ENCODE data around the gene SNX18. TPM values are rescaled to one million over a fixed set of nuclear protein-coding genes. Genes with fewer than 3 reads are reported as not detected.
"Not testable (repeated sequence)": the region's sequence is repeated elsewhere in the genome, so short reads cannot be mapped to it uniquely, and the experiment has no call there.

Gene SNX18
- polyA plus RNA-seq, 1 donor (not counting 4 experiments of a cell fraction or from before 2014, with no cell fraction given), result 7.4 TPM

- dilution Hi-C loops (cut with MboI; ENCODE audit: extremely low pct_ligation_motif_present, low sequenced_read_pairs); H3K27ac ChIP-seq (ENCODE audit: control insufficient read depth, insufficient read depth, low read length): not testable (repeated sequence)
Observed at GRCh38 chr5:54536861-54537260, 19.3 kb downstream of the SNX18 start.

GRCh38 chr5:54537725-54538124, 20.2 kb downstream of the SNX18 start:
- no peak for DNase-seq (ENCODE audit: low read depth, low spot score)
- TF ChIP-seq CTCF (optimal IDR thresholded peaks at IDR 0.05 in 1 of 3, IDR thresholded peaks at IDR 0.05 in 1 of 3, conservative IDR thresholded peaks at IDR 0.05 in 1 of 3; ENCODE audit: extremely low read depth in 1 of 3, insufficient read depth in 2 of 3, low read length in 3 of 3) (no peak), EZH2 (IDR thresholded peaks at IDR 0.05; ENCODE audit: low read length) (no peak)
- Histone ChIP-seq H2AFZ (ENCODE audit: control insufficient read depth, low read length) (no peak overlapping the region), H3K9me1 (ENCODE audit: control insufficient read depth, extremely low read depth, insufficient read depth, low read length) (no peaks in the 10 kb centered on the region), H3K4me1 (ENCODE audit: control insufficient read depth, extremely low read depth, insufficient read depth, low read length) (no peaks in the 10 kb centered on the region), H3K4me2 (ENCODE audit: control insufficient read depth, extremely low read depth, insufficient read depth, low read depth, low read length) (no peak overlapping the region), H3K36me3 (ENCODE audit: control insufficient read depth in 2 of 2, extremely low read depth in 1 of 2, insufficient read depth in 2 of 2, low read length in 2 of 2) (no peaks in the 10 kb centered on the region), H4K20me1 (ENCODE audit: control insufficient read depth, extremely low read depth, insufficient read depth, low read length) (no peaks in the 10 kb centered on the region), H3K79me2 (ENCODE audit: control insufficient read depth, insufficient read depth, low read length) (peaks cover 5% of the 10 kb centered on the region), H3K27ac (ENCODE audit: control insufficient read depth, insufficient read depth, low read length) (no peak overlapping the region), H3K4me3 (ENCODE audit: control insufficient read depth in 2 of 3, extremely low read depth in 1 of 3, insufficient read depth in 2 of 3, low read depth in 1 of 3, low read length in 3 of 3) (no peak overlapping the region), H3K27me3 (ENCODE audit: control insufficient read depth, extremely low read depth, insufficient read depth, low read length) (no peaks in the 10 kb centered on the region), H3K9ac (ENCODE audit: control insufficient read depth, extremely low read depth, insufficient read depth, low read length) (no peak overlapping the region), H3K9me3 (ENCODE audit: control insufficient read depth, low read depth, low read length) (no peaks in the 10 kb centered on the region)
- FAIRE-seq, result no peak
- dilution Hi-C loops (cut with MboI; ENCODE audit: extremely low pct_ligation_motif_present, low sequenced_read_pairs), result no loop called here

More at GRCh38 chr5:54536861-54537260, 19.3 kb downstream of the SNX18 start:
- not testable (repeated sequence) for H3K4me1 ChIP-seq (ENCODE audit: control insufficient read depth, extremely low read depth, insufficient read depth, low read length); H3K4me3 ChIP-seq (ENCODE audit: control insufficient read depth in 2 of 3, extremely low read depth in 1 of 3, insufficient read depth in 2 of 3, low read depth in 1 of 3, low read length in 3 of 3); H3K79me2 ChIP-seq (ENCODE audit: control insufficient read depth, insufficient read depth, low read length); H3K9ac ChIP-seq (ENCODE audit: control insufficient read depth, extremely low read depth, insufficient read depth, low read length); H2AFZ ChIP-seq (ENCODE audit: control insufficient read depth, low read length); H3K27me3 ChIP-seq (ENCODE audit: control insufficient read depth, extremely low read depth, insufficient read depth, low read length); FAIRE-seq; DNase-seq (ENCODE audit: low read depth, low spot score); H3K36me3 ChIP-seq (ENCODE audit: control insufficient read depth in 2 of 2, extremely low read depth in 1 of 2, insufficient read depth in 2 of 2, low read length in 2 of 2); H3K9me3 ChIP-seq (ENCODE audit: control insufficient read depth, low read depth, low read length); H3K4me2 ChIP-seq (ENCODE audit: control insufficient read depth, extremely low read depth, insufficient read depth, low read depth, low read length); H4K20me1 ChIP-seq (ENCODE audit: control insufficient read depth, extremely low read depth, insufficient read depth, low read length); H3K9me1 ChIP-seq (ENCODE audit: control insufficient read depth, extremely low read depth, insufficient read depth, low read length)

GRCh38 chr5:54538156-54538555, 20.6 kb downstream of the SNX18 start:
- Histone ChIP-seq H3K9me1 (ENCODE audit: control insufficient read depth, extremely low read depth, insufficient read depth, low read length) (no peaks in the 10 kb centered on the region), H3K9me3 (ENCODE audit: control insufficient read depth, low read depth, low read length) (no peaks in the 10 kb centered on the region), H3K79me2 (ENCODE audit: control insufficient read depth, insufficient read depth, low read length) (peaks cover 5% of the 10 kb centered on the region), H3K27me3 (ENCODE audit: control insufficient read depth, extremely low read depth, insufficient read depth, low read length) (no peaks in the 10 kb centered on the region), H3K4me2 (ENCODE audit: control insufficient read depth, extremely low read depth, insufficient read depth, low read depth, low read length) (no peak overlapping the region), H4K20me1 (ENCODE audit: control insufficient read depth, extremely low read depth, insufficient read depth, low read length) (no peaks in the 10 kb centered on the region), H3K27ac (ENCODE audit: control insufficient read depth, insufficient read depth, low read length) (no peak overlapping the region), H3K4me1 (ENCODE audit: control insufficient read depth, extremely low read depth, insufficient read depth, low read length) (no peaks in the 10 kb centered on the region), H3K4me3 (ENCODE audit: control insufficient read depth in 2 of 3, extremely low read depth in 1 of 3, insufficient read depth in 2 of 3, low read depth in 1 of 3, low read length in 3 of 3) (no peak overlapping the region), H3K36me3 (ENCODE audit: control insufficient read depth in 2 of 2, extremely low read depth in 1 of 2, insufficient read depth in 2 of 2, low read length in 2 of 2) (no peaks in the 10 kb centered on the region), H2AFZ (ENCODE audit: control insufficient read depth, low read length) (no peak overlapping the region), H3K9ac (ENCODE audit: control insufficient read depth, extremely low read depth, insufficient read depth, low read length) (no peak overlapping the region)
- FAIRE-seq, result no peak
- TF ChIP-seq CTCF (optimal IDR thresholded peaks at IDR 0.05 in 1 of 3, IDR thresholded peaks at IDR 0.05 in 1 of 3, conservative IDR thresholded peaks at IDR 0.05 in 1 of 3; ENCODE audit: extremely low read depth in 1 of 3, insufficient read depth in 2 of 3, low read length in 3 of 3) (no peak), EZH2 (IDR thresholded peaks at IDR 0.05; ENCODE audit: low read length) (no peak)
- no peak for DNase-seq (ENCODE audit: low read depth, low spot score)
- dilution Hi-C loops (cut with MboI; ENCODE audit: extremely low pct_ligation_motif_present, low sequenced_read_pairs), result no loop called here

All from keratinocyte (primary cell).